OCI-LY7 (cell line): Measurements from ENCODE around the gene MC5R. TPM values are rescaled to one million over a fixed set of nuclear protein-coding genes. Genes with fewer than 3 reads are reported as not detected.

Source experiments
- BruUV-seq: library from RNA; stranded (reverse); fragments of 400-500 nt; replicated peaks from 2 replicates; lab custom pipeline; 2021; lab: Mats Ljungman, UMichigan
- CTCF ChIA-PET: fragments of 300-600 bp; sonication (Branson Sonifier 250); formaldehyde crosslinking; loops from one replicate; lab custom pipeline; 2022; ENCODE audit warnings: antibody characterized with exemption; ENCODE audit not compliant: unreplicated experiment; lab: Charles Lee
- POLR2A ChIA-PET: fragments of 300-600 bp; sonication (Branson Sonifier 250); formaldehyde crosslinking; loops from one replicate; lab custom pipeline; 2022; ENCODE audit warnings: antibody characterized with exemption; lab: Charles Lee
- DNase-seq: peaks from one replicate; pipeline ENCODE4 v3.0.0-alpha.2; 2015; ENCODE audit warnings: low spot score
- H2AFZ ChIP-seq: fragments of 200-600 bp; sonication (generic), shearing (Covaris generic); 2 replicates; pipeline ENCODE4 v1.6.1; 2014; ENCODE audit warnings: mild to moderate bottlenecking, antibody characterized with exemption, low read length, moderate library complexity
- H3K27ac ChIP-seq: fragments of 200-600 bp; sonication (generic); 2 replicates; pipeline ENCODE4 v1.5.1; 2014; ENCODE audit warnings: mixed run types, low read depth, mild to moderate bottlenecking, moderate library complexity, low read length, inconsistent platforms; ENCODE audit not compliant: poor library complexity, severe bottlenecking
- H3K36me3 ChIP-seq: fragments of 200-600 bp; sonication (generic); 2 replicates; pipeline ENCODE4 v1.6.1; 2014; ENCODE audit warnings: mild to moderate bottlenecking, antibody characterized with exemption, low read length, moderate library complexity, mixed read lengths; ENCODE audit not compliant: insufficient read depth
- H3K4me1 ChIP-seq: fragments of 200-600 bp; sonication (generic); 2 replicates; pipeline ENCODE4 v1.5.1; 2014; ENCODE audit warnings: mild to moderate bottlenecking, low read length; ENCODE audit not compliant: insufficient read depth, poor library complexity, severe bottlenecking
- H3K4me2 ChIP-seq: fragments of 200-600 bp; sonication (generic); 2 replicates; pipeline ENCODE4 v1.6.1; 2014; ENCODE audit warnings: mild to moderate bottlenecking, low read length
- H3K4me3 ChIP-seq: fragments of 200-600 bp; sonication (generic); 2 replicates; pipeline ENCODE4 v1.5.1; 2014; ENCODE audit warnings: mild to moderate bottlenecking, low read depth, low read length; ENCODE audit not compliant: poor library complexity, severe bottlenecking
- H3K79me2 ChIP-seq: fragments of 200-600 bp; sonication (generic); 2 replicates; pipeline ENCODE4 v1.6.1; 2016; ENCODE audit warnings: low read depth, mild to moderate bottlenecking, low read length, moderate library complexity, mixed read lengths; ENCODE audit not compliant: insufficient read depth
- H3K9me2 ChIP-seq: fragments of 200-600 bp; sonication (generic); 2 replicates; pipeline ENCODE4 v1.6.1; 2016; ENCODE audit warnings: mild to moderate bottlenecking, low read length, mixed read lengths; ENCODE audit not compliant: insufficient read depth
- H3K9me3 ChIP-seq: fragments of 200-600 bp; sonication (generic); 2 replicates; pipeline ENCODE4 v1.6.1; 2014; ENCODE audit warnings: mild to moderate bottlenecking, mixed run types, low read length, mixed read lengths
- H4K20me1 ChIP-seq: fragments of 200-600 bp; sonication (generic); 2 replicates; pipeline ENCODE4 v1.6.1; 2014; ENCODE audit warnings: mild to moderate bottlenecking, antibody characterized with exemption, low read length, moderate library complexity, mixed read lengths; ENCODE audit not compliant: insufficient read depth
- EZH2phosphoT487 ChIP-seq: fragments of 200-600 bp; sonication (generic); IDR thresholded peaks from 2 replicates; pipeline ENCODE4 v1.6.1; 2018; ENCODE audit warnings: low read depth, borderline replicate concordance, mild to moderate bottlenecking, mixed run types, antibody characterized with exemption, low read length, moderate library complexity, mixed read lengths
- intact Hi-C: fragments of 100-400 bp; cut with micrococcal nuclease; formaldehyde crosslinking; loops from one replicate; pipeline ENCODE4 v1.10.0; 2022; ENCODE audit not compliant: unreplicated experiment
- total RNA-seq, 2 experiments: library from RNA; depleted of rRNA in 1 of 2; stranded (reverse); fragments of >200 nt in 1 of 2; shearing (Covaris generic) in 1 of 2; gene quantifications; 2 replicates each; pipeline ENCODE4 v1.2.3, GENCODE V29; 2014 to 2022
- TF ChIP-seq, protein P1 (sequence below): fragments of 200-600 bp; sonication (generic); conservative IDR thresholded peaks from 2 replicates; pipeline ENCODE4 v1.5.1; 2014; ENCODE audit warnings: mild to moderate bottlenecking, antibody characterized with exemption, low read length, moderate library complexity, mixed read lengths

Gene MC5R
- total RNA-seq, 2 experiments from 2014 or later, result not detected

GRCh38 chr18:13874558-13874957 lies 50.6 kb downstream of the MC5R start:
- Histone ChIP-seq H3K36me3 (no peaks in the 10 kb centered on the region), H2AFZ (no peak overlapping the region), H3K9me3 (no peaks in the 10 kb centered on the region), H3K79me2 (no peaks in the 10 kb centered on the region), H3K4me3 (no peak overlapping the region), H3K9me2 (no peaks in the 10 kb centered on the region), H4K20me1 (no peaks in the 10 kb centered on the region), H3K4me1 (no peaks in the 10 kb centered on the region), H3K27ac (no peak overlapping the region), H3K4me2 (no peak overlapping the region)
- no peak for DNase-seq
- no TSS peak for BruUV-seq
- CTCF ChIA-PET, result no interaction called here
- no peak for TF ChIP-seq EZH2phosphoT487
- TF ChIP-seq, protein P1, sequence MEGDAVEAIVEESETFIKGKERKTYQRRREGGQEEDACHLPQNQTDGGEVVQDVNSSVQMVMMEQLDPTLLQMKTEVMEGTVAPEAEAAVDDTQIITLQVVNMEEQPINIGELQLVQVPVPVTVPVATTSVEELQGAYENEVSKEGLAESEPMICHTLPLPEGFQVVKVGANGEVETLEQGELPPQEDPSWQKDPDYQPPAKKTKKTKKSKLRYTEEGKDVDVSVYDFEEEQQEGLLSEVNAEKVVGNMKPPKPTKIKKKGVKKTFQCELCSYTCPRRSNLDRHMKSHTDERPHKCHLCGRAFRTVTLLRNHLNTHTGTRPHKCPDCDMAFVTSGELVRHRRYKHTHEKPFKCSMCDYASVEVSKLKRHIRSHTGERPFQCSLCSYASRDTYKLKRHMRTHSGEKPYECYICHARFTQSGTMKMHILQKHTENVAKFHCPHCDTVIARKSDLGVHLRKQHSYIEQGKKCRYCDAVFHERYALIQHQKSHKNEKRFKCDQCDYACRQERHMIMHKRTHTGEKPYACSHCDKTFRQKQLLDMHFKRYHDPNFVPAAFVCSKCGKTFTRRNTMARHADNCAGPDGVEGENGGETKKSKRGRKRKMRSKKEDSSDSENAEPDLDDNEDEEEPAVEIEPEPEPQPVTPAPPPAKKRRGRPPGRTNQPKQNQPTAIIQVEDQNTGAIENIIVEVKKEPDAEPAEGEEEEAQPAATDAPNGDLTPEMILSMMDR, result peak; percentile 51
- intact Hi-C loops, result loop anchor here (2.0 to 10.0 kb wide), 3 partner anchors 52 to 212 kb away; partner anchors contain the start of gene MC5R
- POLR2A ChIA-PET, result no interaction called here

Other genes with a start within 250 kb of the MC5R start
- 22.6 and 23.1 TPM in 2 replicates for gene FAM210A, start 97.6 kb upstream of the MC5R start, total RNA-seq (2014; rRNA removed; shearing (Covaris generic))
- gene FAM210A, start 97.6 kb upstream of the MC5R start, total RNA-seq (2022), result 21.8 and 30.6 TPM in 2 replicates
- gene RNMT, start 97.5 kb upstream of the MC5R start, total RNA-seq (2014; rRNA removed; shearing (Covaris generic)), result 17.3 and 17.9 TPM in 2 replicates
- gene RNMT, start 97.5 kb upstream of the MC5R start, total RNA-seq (2022), result 35.6 and 36.5 TPM in 2 replicates
- gene MC2R, start 91.4 kb downstream of the MC5R start, total RNA-seq (2014; rRNA removed; shearing (Covaris generic)), result not detected in 2 replicates
- gene MC2R, start 91.4 kb downstream of the MC5R start, total RNA-seq (2022), result not detected in 2 replicates